OCI-LY7 (cell line): ENCODE results near the gene TMEM127. TPM values are rescaled to one million over a fixed set of nuclear protein-coding genes. Genes with fewer than 3 reads are reported as not detected.

Experiments
- BruUV-seq: library from RNA; stranded (reverse); fragments of 400-500 nt; replicated peaks from 2 replicates; lab custom pipeline; 2021; lab: Mats Ljungman, UMichigan
- CTCF ChIA-PET: fragments of 300-600 bp; sonication (Branson Sonifier 250); formaldehyde crosslinking; loops from one replicate; lab custom pipeline; 2022; ENCODE audit warnings: antibody characterized with exemption; ENCODE audit not compliant: unreplicated experiment; lab: Charles Lee
- POLR2A ChIA-PET: fragments of 300-600 bp; sonication (Branson Sonifier 250); formaldehyde crosslinking; loops from one replicate; lab custom pipeline; 2022; ENCODE audit warnings: antibody characterized with exemption; lab: Charles Lee
- DNase-seq: peaks from one replicate; pipeline ENCODE4 v3.0.0-alpha.2; 2015; ENCODE audit warnings: low spot score
- H2AFZ ChIP-seq: fragments of 200-600 bp; sonication (generic), shearing (Covaris generic); 2 replicates; pipeline ENCODE4 v1.6.1; 2014; ENCODE audit warnings: mild to moderate bottlenecking, antibody characterized with exemption, low read length, moderate library complexity
- H3K27ac ChIP-seq: fragments of 200-600 bp; sonication (generic); 2 replicates; pipeline ENCODE4 v1.5.1; 2014; ENCODE audit warnings: mixed run types, low read depth, mild to moderate bottlenecking, moderate library complexity, low read length, inconsistent platforms; ENCODE audit not compliant: poor library complexity, severe bottlenecking
- H3K36me3 ChIP-seq: fragments of 200-600 bp; sonication (generic); 2 replicates; pipeline ENCODE4 v1.6.1; 2014; ENCODE audit warnings: mild to moderate bottlenecking, antibody characterized with exemption, low read length, moderate library complexity, mixed read lengths; ENCODE audit not compliant: insufficient read depth
- H3K4me1 ChIP-seq: fragments of 200-600 bp; sonication (generic); 2 replicates; pipeline ENCODE4 v1.5.1; 2014; ENCODE audit warnings: mild to moderate bottlenecking, low read length; ENCODE audit not compliant: insufficient read depth, poor library complexity, severe bottlenecking
- H3K4me2 ChIP-seq: fragments of 200-600 bp; sonication (generic); 2 replicates; pipeline ENCODE4 v1.6.1; 2014; ENCODE audit warnings: mild to moderate bottlenecking, low read length
- H3K4me3 ChIP-seq: fragments of 200-600 bp; sonication (generic); 2 replicates; pipeline ENCODE4 v1.5.1; 2014; ENCODE audit warnings: mild to moderate bottlenecking, low read depth, low read length; ENCODE audit not compliant: poor library complexity, severe bottlenecking
- H3K79me2 ChIP-seq: fragments of 200-600 bp; sonication (generic); 2 replicates; pipeline ENCODE4 v1.6.1; 2016; ENCODE audit warnings: low read depth, mild to moderate bottlenecking, low read length, moderate library complexity, mixed read lengths; ENCODE audit not compliant: insufficient read depth
- H3K9me2 ChIP-seq: fragments of 200-600 bp; sonication (generic); 2 replicates; pipeline ENCODE4 v1.6.1; 2016; ENCODE audit warnings: mild to moderate bottlenecking, low read length, mixed read lengths; ENCODE audit not compliant: insufficient read depth
- H3K9me3 ChIP-seq: fragments of 200-600 bp; sonication (generic); 2 replicates; pipeline ENCODE4 v1.6.1; 2014; ENCODE audit warnings: mild to moderate bottlenecking, mixed run types, low read length, mixed read lengths
- H4K20me1 ChIP-seq: fragments of 200-600 bp; sonication (generic); 2 replicates; pipeline ENCODE4 v1.6.1; 2014; ENCODE audit warnings: mild to moderate bottlenecking, antibody characterized with exemption, low read length, moderate library complexity, mixed read lengths; ENCODE audit not compliant: insufficient read depth
- EZH2phosphoT487 ChIP-seq: fragments of 200-600 bp; sonication (generic); IDR thresholded peaks from 2 replicates; pipeline ENCODE4 v1.6.1; 2018; ENCODE audit warnings: low read depth, borderline replicate concordance, mild to moderate bottlenecking, mixed run types, antibody characterized with exemption, low read length, moderate library complexity, mixed read lengths
- intact Hi-C: fragments of 100-400 bp; cut with micrococcal nuclease; formaldehyde crosslinking; loops from one replicate; pipeline ENCODE4 v1.10.0; 2022; ENCODE audit not compliant: unreplicated experiment
- total RNA-seq, 2 experiments: library from RNA; depleted of rRNA in 1 of 2; stranded (reverse); fragments of >200 nt in 1 of 2; shearing (Covaris generic) in 1 of 2; gene quantifications; 2 replicates each; pipeline ENCODE4 v1.2.3, GENCODE V29; 2014 to 2022
- TF ChIP-seq, protein P1 (sequence below): fragments of 200-600 bp; sonication (generic); conservative IDR thresholded peaks from 2 replicates; pipeline ENCODE4 v1.5.1; 2014; ENCODE audit warnings: mild to moderate bottlenecking, antibody characterized with exemption, low read length, moderate library complexity, mixed read lengths

TMEM127 gene
- total RNA-seq, 2 experiments from 2014 or later, result 12.1 to 20.4 TPM

DNA sequence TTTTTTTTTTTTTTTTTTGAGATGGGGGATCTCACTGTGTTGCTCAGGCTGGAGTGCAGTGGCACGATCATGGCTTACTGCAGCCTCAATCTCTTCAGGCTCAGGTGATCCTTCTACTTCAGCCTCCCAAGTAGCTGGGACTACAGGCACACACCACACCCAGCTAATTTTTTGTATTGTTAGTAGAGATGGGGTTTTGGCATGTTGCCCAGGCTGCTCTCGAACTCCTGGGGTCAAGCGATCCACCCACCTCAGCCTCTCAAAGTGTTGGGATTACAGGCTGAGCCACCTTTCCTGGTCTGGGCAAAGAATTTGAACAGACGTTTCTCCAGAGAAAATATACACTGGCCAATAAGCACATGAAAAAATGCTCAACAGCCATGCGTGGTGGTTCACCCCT, 42.5 kb upstream of the TMEM127 start:
- H3K79me2 ChIP-seq, result peaks cover 24% of the 10 kb centered on the region
- TF ChIP-seq EZH2phosphoT487, result no peak
- TF ChIP-seq, protein P1, sequence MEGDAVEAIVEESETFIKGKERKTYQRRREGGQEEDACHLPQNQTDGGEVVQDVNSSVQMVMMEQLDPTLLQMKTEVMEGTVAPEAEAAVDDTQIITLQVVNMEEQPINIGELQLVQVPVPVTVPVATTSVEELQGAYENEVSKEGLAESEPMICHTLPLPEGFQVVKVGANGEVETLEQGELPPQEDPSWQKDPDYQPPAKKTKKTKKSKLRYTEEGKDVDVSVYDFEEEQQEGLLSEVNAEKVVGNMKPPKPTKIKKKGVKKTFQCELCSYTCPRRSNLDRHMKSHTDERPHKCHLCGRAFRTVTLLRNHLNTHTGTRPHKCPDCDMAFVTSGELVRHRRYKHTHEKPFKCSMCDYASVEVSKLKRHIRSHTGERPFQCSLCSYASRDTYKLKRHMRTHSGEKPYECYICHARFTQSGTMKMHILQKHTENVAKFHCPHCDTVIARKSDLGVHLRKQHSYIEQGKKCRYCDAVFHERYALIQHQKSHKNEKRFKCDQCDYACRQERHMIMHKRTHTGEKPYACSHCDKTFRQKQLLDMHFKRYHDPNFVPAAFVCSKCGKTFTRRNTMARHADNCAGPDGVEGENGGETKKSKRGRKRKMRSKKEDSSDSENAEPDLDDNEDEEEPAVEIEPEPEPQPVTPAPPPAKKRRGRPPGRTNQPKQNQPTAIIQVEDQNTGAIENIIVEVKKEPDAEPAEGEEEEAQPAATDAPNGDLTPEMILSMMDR, result no peak
- H4K20me1 ChIP-seq, result peaks cover 9% of the 10 kb centered on the region; the same call in 1 of the 2 replicates
- CTCF ChIA-PET, result no interaction called here
- no peak overlapping the region for H2AFZ ChIP-seq
- intact Hi-C loops, result no loop called here
- no TSS peak for BruUV-seq
- POLR2A ChIA-PET, result interaction anchor here (1.0 to 1.2 kb wide), 2 partner anchors 13 to 34 kb away, joined by 3 to 4 read pairs; no protein-coding TSS in a partner anchor
- no peak overlapping the region for H3K4me3 ChIP-seq
- H3K9me3 ChIP-seq, result no peaks in the 10 kb centered on the region
- no peaks in the 10 kb centered on the region for H3K9me2 ChIP-seq
- DNase-seq, result no peak
- H3K4me1 ChIP-seq, result peaks cover 28% of the 10 kb centered on the region
- H3K27ac ChIP-seq, result no peak overlapping the region
- no peak overlapping the region for H3K4me2 ChIP-seq
- H3K36me3 ChIP-seq, result peaks cover 17% of the 10 kb centered on the region

DNA sequence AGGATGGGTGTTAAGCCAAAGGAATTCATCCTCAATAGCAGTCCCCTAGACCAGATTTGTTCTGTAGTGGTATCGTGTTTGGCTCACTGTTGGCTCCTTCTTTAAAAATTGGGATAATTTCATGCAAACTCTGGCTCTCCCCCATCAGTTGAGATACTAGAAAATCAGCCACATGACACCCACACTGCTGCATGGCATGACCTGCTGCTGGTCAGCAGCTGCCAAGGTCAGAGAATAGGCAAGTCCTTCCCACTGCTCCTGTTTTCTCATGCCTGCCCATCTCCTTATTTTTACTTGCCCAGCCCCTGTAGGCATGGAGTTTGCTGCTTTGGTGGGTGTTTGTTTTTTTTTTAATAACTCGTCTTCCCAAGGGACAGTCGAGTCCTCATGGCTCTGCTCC, 40.6 kb upstream of the TMEM127 start:
- no peak for DNase-seq
- Histone ChIP-seq H2AFZ (peak overlapping the region; percentile 80; the same call in 1 of the 2 replicates), H3K9me2 (no peaks in the 10 kb centered on the region), H3K4me3 (peak overlapping the region; percentile 95), H3K9me3 (no peaks in the 10 kb centered on the region), H3K4me2 (peak overlapping the region; percentile 96), H3K27ac (peak overlapping the region; percentile 73), H3K36me3 (peaks cover 36% of the 10 kb centered on the region), H3K4me1 (peaks cover 28% of the 10 kb centered on the region), H4K20me1 (peaks cover 9% of the 10 kb centered on the region; the same call in 1 of the 2 replicates), H3K79me2 (peaks cover 36% of the 10 kb centered on the region)
- BruUV-seq, result no TSS peak
- TF ChIP-seq, protein P1, result no peak
- no peak for TF ChIP-seq EZH2phosphoT487
- intact Hi-C loops, result no loop called here
- ChIA-PET CTCF (no interaction called here), POLR2A (interaction anchor here (0.7 to 3.4 kb wide), 6 partner anchors 14 to 99 kb away, joined by 3 to 31 read pairs (median 3); partner anchors contain the start of genes CIAO1, NCAPH and TMEM127)

DNA sequence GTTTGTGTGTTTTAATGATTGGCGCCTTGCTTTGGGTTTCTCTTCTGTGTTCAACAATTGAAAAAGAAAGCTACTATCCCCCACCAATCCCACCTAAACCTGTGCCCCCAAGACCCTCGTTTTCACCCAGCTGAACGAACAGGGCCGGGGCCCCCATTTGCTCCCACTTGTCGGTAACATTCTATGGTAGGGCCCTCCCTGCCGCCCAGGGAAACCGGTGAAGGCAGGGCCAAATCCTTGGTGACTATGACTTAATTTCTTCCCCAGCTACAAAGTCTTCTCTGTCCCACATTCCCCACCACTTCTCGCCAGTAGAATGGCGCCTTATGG, 40.1 kb upstream of the TMEM127 start:
- Histone ChIP-seq H3K27ac (peak overlapping the region; percentile 73), H3K4me2 (peak overlapping the region; percentile 96), H3K9me3 (no peaks in the 10 kb centered on the region), H3K4me1 (peaks cover 28% of the 10 kb centered on the region), H3K4me3 (peak overlapping the region; percentile 95), H3K36me3 (peaks cover 40% of the 10 kb centered on the region), H2AFZ (peak overlapping the region; percentile 80; the same call in 1 of the 2 replicates), H3K9me2 (no peaks in the 10 kb centered on the region), H3K79me2 (peaks cover 36% of the 10 kb centered on the region), H4K20me1 (peaks cover 9% of the 10 kb centered on the region; the same call in 1 of the 2 replicates)
- DNase-seq, result peak; percentile 13
- ChIA-PET POLR2A (interaction anchor here (0.5 to 3.4 kb wide), 8 partner anchors 14 to 234 kb away, joined by 3 to 31 read pairs (median 4); partner anchors contain the start of genes CIAO1, NCAPH and TMEM127), CTCF (no interaction called here)
- no peak for TF ChIP-seq EZH2phosphoT487
- TF ChIP-seq, protein P1, result no peak
- intact Hi-C loops, result loop anchor here (1.0 kb wide), 3 partner anchors 16 to 40 kb away; partner anchors contain the start of gene CIAO1
- BruUV-seq, result TSS peak; percentile 98
